Stomach (tissue), 4 donors: Measurements from ENCODE around the gene LTO1.

Experiments
- CTCF ChIP-seq, 7 experiments: fragments of 450-650 bp in 4 of 7; fragments of 200-600 bp in 3 of 7; sonication (generic) in 3 of 7; IDR thresholded peaks; one replicate each; pipeline ENCODE4 v1.5.1; 2016 to 2019; ENCODE audit warnings: antibody characterized with exemption in 7 of 7, control low read depth in 2 of 7, mild to moderate bottlenecking in 1 of 7
- POLR2A ChIP-seq, 4 donors: fragments of 450-650 bp; IDR thresholded peaks; one replicate each; pipeline ENCODE4 v1.6.1; 2016; ENCODE audit warnings: antibody characterized with exemption in 4 of 4, control low read depth in 2 of 4, mild to moderate bottlenecking in 1 of 4, moderate library complexity in 1 of 4

DNA sequence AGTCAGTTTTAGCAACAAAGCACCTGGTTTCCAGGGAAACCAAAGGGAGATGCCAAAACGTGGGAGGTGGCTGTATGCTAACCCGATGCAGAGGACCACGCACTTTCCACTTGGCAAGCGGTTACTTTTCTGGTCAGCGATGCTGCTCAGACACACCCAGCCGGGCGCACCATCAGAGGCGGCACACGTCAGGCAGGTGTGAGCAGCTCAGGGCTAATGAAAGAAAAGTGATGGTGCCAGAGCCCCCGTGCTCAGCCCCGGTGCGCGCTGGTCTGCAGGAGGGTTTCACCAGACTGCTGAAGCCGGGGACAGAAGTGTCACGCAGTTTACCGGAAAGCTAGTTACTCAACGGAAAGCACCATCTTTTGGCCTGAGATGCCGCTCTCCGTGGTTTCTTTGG is 5.7 kb downstream of the LTO1 start:
- TF ChIP-seq CTCF (IDR thresholded peaks at IDR 0.05) = no peak
- no peak for TF ChIP-seq POLR2A (IDR thresholded peaks at IDR 0.05)
